HG03060 (cell line): ENCODE measurements around the gene MASP1.
"Not testable (repeated sequence)": the region's sequence is repeated elsewhere in the genome, so short reads cannot be mapped to it uniquely, and the experiment has no call there.

Experiments used
- ATAC-seq: cut with Tn5 transposase; IDR thresholded peaks from one replicate; pipeline ENCODE4 v1.9.1; 2021; ENCODE audit warnings: low read depth, moderate number of reproducible peaks; ENCODE audit not compliant: unreplicated experiment

MASP1 gene

GRCh38 chr3:187266691-187267090 is 24.8 kb downstream of the MASP1 start:
- ATAC-seq: no peak

- ATAC-seq: no peak
Observed at GRCh38 chr3:187265461-187265955, 26.0 kb downstream of the MASP1 start.

GRCh38 chr3:187264911-187265310 is 26.6 kb downstream of the MASP1 start:
- ATAC-seq: no peak

- no peak for ATAC-seq
Observed at GRCh38 chr3:187264021-187264420, 27.5 kb downstream of the MASP1 start.

DNA sequence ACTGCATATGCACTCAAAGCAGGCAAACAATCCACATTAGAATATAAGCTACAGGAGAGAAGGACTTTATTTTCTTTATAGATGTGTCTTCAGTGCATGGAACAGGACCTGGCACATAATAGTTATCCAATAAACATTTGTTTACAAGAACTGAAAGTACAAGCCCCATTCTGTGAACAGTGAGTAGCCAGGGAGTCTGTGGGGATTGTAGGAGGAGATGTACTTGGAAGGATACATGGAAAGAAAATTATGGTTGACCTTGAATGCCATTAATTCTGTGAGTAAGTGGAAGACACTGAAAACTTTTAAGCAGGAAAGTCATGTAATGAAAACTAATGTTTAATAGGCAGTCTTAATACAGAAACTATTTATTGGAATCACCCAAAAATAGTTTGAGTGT is 28.3 kb downstream of the MASP1 start:
- no peak for ATAC-seq

- no peak for ATAC-seq
Observed at GRCh38 chr3:187262360-187262759, 29.2 kb downstream of the MASP1 start.

DNA sequence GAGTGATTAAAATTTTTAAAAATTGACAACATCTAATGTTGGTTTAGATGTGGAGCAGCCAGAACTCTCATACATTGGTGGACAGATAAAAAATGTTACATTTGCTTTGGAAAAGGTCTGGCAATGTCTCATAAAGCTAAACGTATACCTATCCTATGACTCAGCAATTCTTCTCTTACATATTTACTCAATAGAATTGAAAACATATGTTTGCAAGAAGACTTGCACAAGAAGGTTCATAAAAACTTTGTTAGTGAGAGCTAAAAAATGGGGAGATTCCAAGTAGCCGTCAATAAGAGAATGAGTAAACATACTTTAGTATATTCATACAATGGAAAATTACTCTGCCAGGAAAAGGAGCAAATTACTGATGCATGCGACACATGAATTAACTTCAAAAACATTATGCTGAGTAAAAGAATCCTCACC is 30.0 kb downstream of the MASP1 start:
- ATAC-seq: no peak

GRCh38 chr3:187259171-187259570 is 32.4 kb downstream of the MASP1 start:
- no peak for ATAC-seq

GRCh38 chr3:187257992-187258692 is 33.4 kb downstream of the MASP1 start:
- no peak for ATAC-seq

DNA sequence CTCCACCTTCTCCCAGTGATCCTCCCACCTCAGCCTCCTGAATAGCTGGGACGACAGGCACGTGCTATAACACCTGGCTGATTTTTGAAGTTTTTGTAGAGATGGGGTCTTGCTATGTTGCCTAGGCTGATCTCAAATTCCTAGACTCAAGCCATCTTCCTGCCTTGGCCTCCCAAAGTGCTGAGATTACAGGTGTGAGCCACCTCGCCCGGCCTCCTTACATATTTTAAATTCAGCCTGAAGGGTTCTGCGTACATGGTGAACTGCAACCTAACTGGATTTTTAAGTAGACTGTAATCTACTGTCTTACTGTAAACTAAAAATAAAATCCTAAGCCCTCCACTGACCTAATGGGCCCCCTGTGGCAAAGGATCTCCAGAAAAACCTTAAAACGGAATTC is 34.1 kb downstream of the MASP1 start:
- ATAC-seq: no peak

- ATAC-seq: no peak
Observed at GRCh38 chr3:187256051-187256616, 35.4 kb downstream of the MASP1 start.

- no peak for ATAC-seq
Observed at GRCh38 chr3:187255314-187255713, 36.2 kb downstream of the MASP1 start.

DNA sequence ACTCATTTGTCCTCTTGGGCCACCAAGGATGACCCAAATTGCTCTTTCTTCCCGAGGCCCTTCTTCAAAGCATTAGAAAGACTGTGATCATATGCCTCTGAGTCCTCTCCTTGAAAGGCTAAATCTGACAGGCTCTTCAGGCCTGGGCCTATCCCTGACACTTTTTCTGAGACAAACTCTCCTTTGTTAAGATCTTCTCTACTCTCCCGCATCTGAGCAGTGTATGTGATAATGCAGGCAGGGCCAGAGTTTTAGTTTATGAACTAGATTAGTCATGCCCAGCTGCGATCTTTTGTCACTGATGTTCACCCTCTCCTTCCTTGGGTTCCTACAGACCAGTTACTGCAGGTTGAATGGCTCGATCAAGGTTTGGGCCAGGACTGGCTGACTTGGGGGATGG is 39.2 kb downstream of the MASP1 start:
- no peak for ATAC-seq

- ATAC-seq: no peak
Observed at GRCh38 chr3:187251599-187251998, 39.9 kb downstream of the MASP1 start.

DNA sequence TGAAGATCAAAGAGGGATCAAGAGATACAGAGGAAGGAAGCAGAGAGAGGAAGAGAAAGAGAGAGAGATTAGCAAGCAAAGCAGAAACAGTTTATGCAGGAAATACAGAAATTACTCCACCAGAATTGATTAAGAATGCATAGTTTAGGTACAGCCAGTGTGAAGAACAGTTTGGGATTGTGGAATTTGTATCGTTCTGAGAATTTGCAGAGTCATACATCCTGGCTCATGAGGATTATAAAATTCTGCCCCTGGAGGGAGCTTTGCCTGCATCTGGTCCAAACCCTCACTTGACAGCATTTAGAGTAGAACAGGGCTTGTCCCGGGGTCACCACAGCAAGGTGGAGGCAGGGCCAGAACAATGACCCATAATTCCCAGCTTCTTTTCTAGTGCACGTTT is 44.1 kb downstream of the MASP1 start:
- ATAC-seq: no peak

- no peak for ATAC-seq
Observed at GRCh38 chr3:187243933-187244524, 47.5 kb downstream of the MASP1 start.

DNA sequence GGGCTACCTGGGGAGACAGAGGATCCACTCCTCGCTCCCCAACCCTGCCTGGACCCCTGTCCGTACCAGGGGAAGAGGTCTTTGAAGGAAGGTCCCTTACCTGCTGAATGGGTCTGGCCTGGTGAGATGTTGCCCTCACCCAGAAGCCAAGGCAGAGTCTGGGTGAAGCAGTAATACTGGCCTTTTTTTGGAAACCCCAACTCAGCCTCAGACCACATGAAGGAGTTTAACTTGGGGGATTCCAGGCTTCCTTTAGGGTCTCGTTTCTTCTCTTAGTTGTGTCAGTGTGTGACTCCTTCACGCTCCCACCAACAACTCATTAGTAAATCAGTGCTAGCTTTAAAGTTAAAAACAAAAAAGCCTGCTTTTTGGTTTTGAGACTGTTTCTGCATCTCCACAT is 48.6 kb downstream of the MASP1 start:
- ATAC-seq: no peak

GRCh38 chr3:187242435-187242834 is 49.1 kb downstream of the MASP1 start:
- no peak for ATAC-seq

DNA sequence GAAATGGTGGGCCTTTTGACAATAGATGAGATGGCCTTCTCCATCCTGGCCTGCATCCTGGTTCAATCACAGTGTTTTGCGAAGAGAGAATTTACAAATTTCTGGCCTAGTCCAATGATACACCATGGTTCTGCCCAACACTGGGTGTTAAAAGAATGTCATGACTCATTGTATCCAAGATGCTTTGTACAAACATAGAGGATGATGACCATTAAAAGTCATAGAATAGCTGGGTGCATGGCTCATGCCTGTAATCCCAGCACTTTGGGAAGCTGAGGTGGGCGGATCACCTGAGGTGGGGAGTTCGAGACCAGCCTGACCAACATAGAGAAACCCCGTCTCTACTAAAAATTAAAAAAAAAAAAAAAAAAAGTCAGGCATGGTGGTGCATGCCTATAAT is 52.7 kb downstream of the MASP1 start:
- ATAC-seq: not testable (repeated sequence)

GRCh38 chr3:187238239-187238638 is 53.3 kb downstream of the MASP1 start:
- ATAC-seq: no peak

DNA sequence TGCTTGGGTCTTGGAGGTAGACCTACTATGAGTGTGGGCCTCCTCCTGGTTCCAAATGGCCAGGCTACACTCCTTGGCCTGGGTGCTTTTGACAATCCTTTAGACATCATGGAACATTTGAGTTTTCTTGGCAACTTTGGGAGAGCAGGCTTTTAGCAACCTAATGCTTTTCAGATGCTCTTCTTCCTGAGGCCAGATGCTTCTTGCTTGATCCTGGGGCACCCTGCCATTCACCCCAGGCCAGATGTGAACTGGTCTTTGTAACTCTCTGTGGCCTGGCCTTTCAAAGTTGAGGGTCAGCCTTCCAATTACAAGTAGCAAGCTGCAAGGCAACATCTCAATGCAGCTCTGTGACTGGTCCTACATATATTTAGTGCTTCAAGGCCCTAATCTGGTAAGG is 53.8 kb downstream of the MASP1 start:
- ATAC-seq: no peak

- no peak for ATAC-seq
Observed at GRCh38 chr3:187236962-187237361, 54.6 kb downstream of the MASP1 start.
